Measurements from ENCODE around the gene LIN37. TPM values are rescaled to one million over a fixed set of nuclear protein-coding genes. Genes with fewer than 3 reads are reported as not detected.

Gene LIN37
- total RNA-seq (2014; rRNA removed; shearing (Covaris generic)) = 6.8 and 7.1 TPM in 2 replicates
- 4.3 and 8.3 TPM in 2 replicates for polyA plus RNA-seq (2016; fragmentation: Nextera tagmentation; extraction: Ambion mirVana)
- long read RNA-seq, partial matches to known transcripts = 0 of 3 reads
- long read RNA-seq, other reads (novel, unspliced or antisense) = 0 of 3 reads

DNA sequence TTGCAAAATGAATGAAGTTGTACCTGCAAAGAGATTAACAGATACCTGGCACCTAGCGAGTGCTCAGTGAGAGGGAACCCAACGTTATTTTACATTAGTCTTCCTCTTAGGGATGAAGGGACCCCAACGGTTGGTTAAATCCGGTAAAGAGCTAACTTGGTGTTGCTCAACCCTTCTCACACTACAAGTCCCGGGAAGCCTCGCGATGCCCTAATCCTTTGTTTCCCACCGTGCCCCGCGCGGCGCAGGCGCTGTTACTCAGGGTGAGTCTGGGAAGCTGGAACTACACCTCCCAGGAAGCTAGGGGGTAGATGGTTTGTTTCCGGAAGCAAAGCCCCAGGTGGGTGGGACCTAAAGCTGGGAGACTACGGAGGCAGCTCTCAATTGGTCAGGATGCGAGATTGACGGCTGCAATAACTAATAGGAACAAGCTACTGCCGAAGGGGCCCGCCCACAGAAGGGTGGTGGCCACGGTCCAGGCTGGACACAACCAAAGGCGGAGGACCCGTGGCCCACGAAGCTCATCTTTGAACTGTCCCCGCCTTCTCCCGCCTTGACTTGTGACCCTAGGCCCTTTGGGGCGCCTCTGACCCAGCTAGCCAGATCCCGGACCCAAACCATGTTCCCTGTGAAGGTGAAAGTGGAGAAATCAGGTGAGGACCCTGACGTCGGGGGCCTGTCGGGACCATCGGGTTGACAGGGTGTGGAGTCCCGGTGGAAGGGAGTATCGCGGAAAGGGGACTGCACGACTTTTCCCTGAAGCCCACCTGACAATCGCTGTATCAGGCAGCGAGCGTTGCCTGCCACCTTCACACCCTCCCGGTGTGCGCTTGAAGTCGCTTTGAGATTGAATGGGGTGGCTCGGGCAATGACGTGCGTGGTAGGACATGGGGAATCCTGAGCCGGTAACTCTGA lies at the start of gene LIN37:
Gene LIN37 (plus strand): TSS at position 471 of the 915 bp plus-strand sequence. CDS start 149 bp downstream, at position 620.
- peak within 1 kb of the TSS; percentile 96 for H3K27ac Mint-ChIP-seq
- no peaks in the 10 kb centered on the region; the same call in 1 of the 3 replicates for H3K9me3 Mint-ChIP-seq
- ATAC-seq = peak; percentile 78
- peaks cover 2% of the 10 kb centered on the region; the same call in 2 of the 3 replicates for H3K36me3 Mint-ChIP-seq (ENCODE audit: low read depth)
- no peaks in the 10 kb centered on the region for H3K27me3 ChIP-seq (ENCODE audit: insufficient read depth)
- no peaks in the 10 kb centered on the region for H4K20me1 ChIP-seq (replicated peaks; ENCODE audit: insufficient read depth)
- H3F3A ChIP-seq (replicated peaks; ENCODE audit: low read depth) = no peaks in the 10 kb centered on the region
- peak within 1 kb of the TSS; percentile 97 for H3K4me3 Mint-ChIP-seq
- peaks cover 20% of the 10 kb centered on the region for H3K4me1 Mint-ChIP-seq
- H3K4me1 ChIP-seq (ENCODE audit: insufficient read depth) = peaks cover 15% of the 10 kb centered on the region
- no peak within 1 kb of the TSS for H3K27ac ChIP-seq (ENCODE audit: low read depth)
- peak within 1 kb of the TSS; percentile 66 for H3K4me3 ChIP-seq
- H2AFZ ChIP-seq = 0 out of 2 replicates have a peak within 1 kb of the TSS, but pooled peaks have one; percentile 23
- peaks cover 14% of the 10 kb centered on the region for H3K79me2 ChIP-seq (replicated peaks; ENCODE audit: insufficient read depth)
- H3K27me3 Mint-ChIP-seq (ENCODE audit: insufficient read depth, low read depth, poor library complexity) = peaks cover 7% of the 10 kb centered on the region
- H3K4me2 ChIP-seq = peak within 1 kb of the TSS; percentile 74
- peak; percentile 100 for DNase-seq (ENCODE audit: low spot score)
- no peaks in the 10 kb centered on the region for H3K36me3 ChIP-seq (ENCODE audit: insufficient read depth)
- TF ChIP-seq POLR2AphosphoS5 (IDR thresholded peaks at IDR 0.05; ENCODE audit: low read depth) (peak; percentile 71), CREB1 (CRISPR knock-in tag; IDR thresholded peaks at IDR 0.05; ENCODE audit: low read depth) (peak; percentile 86), NANOG (IDR thresholded peaks at IDR 0.05; ENCODE audit: borderline replicate concordance) (peak; percentile 61; the same call in 1 of the 2 replicates), EZH2 (IDR thresholded peaks at IDR 0.05; ENCODE audit: low read depth, unreplicated experiment) (no peak), ZNF331 (CRISPR knock-in tag; IDR thresholded peaks at IDR 0.05; ENCODE audit: low read depth) (no peak)
- TF ChIP-seq, protein P1, sequence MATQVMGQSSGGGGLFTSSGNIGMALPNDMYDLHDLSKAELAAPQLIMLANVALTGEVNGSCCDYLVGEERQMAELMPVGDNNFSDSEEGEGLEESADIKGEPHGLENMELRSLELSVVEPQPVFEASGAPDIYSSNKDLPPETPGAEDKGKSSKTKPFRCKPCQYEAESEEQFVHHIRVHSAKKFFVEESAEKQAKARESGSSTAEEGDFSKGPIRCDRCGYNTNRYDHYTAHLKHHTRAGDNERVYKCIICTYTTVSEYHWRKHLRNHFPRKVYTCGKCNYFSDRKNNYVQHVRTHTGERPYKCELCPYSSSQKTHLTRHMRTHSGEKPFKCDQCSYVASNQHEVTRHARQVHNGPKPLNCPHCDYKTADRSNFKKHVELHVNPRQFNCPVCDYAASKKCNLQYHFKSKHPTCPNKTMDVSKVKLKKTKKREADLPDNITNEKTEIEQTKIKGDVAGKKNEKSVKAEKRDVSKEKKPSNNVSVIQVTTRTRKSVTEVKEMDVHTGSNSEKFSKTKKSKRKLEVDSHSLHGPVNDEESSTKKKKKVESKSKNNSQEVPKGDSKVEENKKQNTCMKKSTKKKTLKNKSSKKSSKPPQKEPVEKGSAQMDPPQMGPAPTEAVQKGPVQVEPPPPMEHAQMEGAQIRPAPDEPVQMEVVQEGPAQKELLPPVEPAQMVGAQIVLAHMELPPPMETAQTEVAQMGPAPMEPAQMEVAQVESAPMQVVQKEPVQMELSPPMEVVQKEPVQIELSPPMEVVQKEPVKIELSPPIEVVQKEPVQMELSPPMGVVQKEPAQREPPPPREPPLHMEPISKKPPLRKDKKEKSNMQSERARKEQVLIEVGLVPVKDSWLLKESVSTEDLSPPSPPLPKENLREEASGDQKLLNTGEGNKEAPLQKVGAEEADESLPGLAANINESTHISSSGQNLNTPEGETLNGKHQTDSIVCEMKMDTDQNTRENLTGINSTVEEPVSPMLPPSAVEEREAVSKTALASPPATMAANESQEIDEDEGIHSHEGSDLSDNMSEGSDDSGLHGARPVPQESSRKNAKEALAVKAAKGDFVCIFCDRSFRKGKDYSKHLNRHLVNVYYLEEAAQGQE (IDR thresholded peaks at IDR 0.05; ENCODE audit: unreplicated experiment) = no peak
- TF ChIP-seq, protein P2, sequence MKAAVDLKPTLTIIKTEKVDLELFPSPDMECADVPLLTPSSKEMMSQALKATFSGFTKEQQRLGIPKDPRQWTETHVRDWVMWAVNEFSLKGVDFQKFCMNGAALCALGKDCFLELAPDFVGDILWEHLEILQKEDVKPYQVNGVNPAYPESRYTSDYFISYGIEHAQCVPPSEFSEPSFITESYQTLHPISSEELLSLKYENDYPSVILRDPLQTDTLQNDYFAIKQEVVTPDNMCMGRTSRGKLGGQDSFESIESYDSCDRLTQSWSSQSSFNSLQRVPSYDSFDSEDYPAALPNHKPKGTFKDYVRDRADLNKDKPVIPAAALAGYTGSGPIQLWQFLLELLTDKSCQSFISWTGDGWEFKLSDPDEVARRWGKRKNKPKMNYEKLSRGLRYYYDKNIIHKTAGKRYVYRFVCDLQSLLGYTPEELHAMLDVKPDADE (IDR thresholded peaks at IDR 0.05) = peak; percentile 99
- H3K9me2 ChIP-seq (ENCODE audit: insufficient read depth) = no peaks in the 10 kb centered on the region

Measured in GM23338 (cell line).